Superior temporal gyrus (tissue), 1 donor: Measurements from ENCODE around the gene ARHGEF39.

ENCODE experiments used
- DNase-seq: peaks from one replicate; pipeline ENCODE4 v3.0.0-alpha.2; 2016; ENCODE audit errors: extremely low spot score

Gene ARHGEF39, protein sequence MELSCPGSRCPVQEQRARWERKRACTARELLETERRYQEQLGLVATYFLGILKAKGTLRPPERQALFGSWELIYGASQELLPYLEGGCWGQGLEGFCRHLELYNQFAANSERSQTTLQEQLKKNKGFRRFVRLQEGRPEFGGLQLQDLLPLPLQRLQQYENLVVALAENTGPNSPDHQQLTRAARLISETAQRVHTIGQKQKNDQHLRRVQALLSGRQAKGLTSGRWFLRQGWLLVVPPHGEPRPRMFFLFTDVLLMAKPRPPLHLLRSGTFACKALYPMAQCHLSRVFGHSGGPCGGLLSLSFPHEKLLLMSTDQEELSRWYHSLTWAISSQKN

DNA sequence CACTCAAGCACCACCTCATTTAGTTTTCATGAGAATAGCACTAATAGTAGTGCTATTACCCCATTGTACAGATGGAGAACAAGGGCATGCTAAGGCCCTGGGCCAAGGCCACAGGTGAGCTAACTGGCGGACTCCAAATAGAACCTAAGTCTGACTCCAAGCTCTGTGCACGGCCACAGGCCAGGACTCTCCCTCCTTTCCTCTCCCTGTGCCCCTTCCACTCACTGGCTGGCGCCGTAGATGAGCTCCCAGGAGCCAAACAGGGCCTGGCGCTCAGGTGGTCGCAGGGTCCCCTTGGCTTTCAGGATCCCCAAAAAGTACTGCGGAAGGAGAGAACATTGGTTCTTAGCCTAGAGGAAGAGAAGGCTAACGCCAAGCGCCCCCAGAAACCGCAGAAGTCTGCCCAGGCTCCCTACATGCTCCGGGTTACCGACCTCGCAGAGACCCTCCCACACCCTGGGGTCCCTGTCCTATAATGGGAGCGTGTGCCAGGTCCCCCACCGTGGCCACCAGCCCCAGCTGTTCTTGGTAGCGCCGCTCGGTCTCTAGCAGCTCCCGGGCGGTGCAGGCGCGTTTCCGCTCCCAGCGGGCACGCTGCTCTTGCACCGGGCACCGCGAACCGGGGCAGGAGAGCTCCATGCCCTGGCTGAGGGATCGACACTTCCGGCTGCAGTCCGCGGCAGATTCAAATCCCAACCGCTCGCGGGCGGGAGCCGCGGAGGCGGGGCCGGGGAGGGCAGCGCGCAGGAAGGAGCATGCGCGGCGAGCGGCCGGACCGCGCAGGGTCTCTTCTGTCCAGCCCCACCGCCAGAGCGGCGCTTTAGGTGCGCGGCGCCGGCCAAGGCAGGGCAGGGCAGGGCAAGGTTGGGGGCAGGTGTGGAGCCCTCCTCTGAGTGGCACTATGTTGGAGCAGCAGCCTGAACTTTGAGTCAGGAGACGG is at the start of gene ARHGEF39:
Gene ARHGEF39, minus strand, starts transcription at position 665 of the 940 bp plus-strand sequence. Its CDS starts 26 bp downstream, at position 639.
- DNase-seq = peak; percentile 57

DNA sequence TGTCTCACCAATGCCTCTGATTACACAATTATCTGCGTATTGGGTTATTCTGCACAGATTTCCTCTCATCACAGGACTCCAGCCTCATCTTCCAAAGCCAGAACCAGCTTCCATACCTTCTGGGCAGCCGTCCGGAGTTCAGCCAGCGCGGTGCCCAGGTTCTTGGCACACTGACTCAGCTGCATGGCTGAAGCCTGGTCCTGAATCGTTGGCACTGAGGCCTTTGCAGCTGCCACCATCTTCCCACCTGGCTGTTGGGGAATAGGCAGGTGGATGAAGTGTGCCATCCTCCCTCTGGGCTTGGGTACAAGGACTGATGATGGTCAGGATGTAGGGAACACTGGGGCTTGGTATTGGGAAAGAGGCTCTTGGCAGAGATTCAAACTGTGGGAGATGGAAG is 49.1 kb upstream of the ARHGEF39 start:
- no peak for DNase-seq

DNA sequence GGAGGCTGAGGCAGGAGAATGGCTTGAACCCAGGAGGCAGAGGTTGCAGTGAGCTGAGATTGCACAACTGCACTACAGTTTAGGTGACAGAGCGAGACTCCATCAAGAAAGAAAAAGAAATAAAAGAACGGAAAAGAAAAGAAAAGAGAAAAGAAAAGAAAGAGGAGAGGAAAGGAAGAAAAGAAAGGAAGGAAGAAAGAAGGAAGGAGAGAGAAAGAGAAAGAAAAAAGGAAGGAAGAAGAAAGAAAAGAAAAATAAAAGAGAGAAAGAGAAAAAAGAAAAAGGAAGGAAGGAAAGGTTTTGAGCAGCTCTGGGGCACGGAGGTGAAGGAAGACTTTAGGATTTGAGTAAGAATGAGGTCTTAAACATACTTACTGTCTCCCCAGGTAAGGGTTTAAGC is 48.6 kb upstream of the ARHGEF39 start:
- DNase-seq = no peak

DNA sequence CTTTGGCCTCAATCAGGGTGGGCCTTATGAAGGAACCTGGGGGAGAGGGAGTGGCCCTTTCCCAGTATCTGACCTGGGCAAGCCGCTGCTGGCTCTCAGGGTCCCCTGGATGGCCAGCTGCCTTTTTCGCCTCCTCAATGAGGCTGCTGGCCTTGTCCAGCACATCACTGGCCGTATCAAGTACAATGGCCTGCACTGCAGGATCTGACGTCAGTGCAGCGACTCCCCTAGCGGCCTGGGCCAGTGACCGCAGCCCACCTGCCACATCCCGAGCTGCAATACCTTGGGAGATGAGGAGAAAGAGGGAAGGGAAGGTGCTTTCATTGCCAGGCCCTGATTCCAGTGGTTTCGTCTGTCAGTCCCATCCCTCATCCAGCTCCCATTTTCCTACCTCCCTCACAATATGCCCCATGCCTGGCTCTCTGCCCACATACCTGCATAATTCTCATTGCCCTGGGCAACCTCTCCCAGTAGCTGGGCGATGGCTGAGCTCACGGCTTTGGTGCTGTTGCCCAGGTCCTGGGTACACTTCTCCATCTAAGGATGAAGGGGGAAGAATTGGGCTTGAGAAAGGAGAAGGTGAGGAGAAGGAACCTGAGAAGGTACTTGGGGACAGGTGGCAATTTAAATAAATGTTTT is 47.9 kb upstream of the ARHGEF39 start:
- DNase-seq = no peak

GRCh38 chr9:35711501-35712428 is 46.8 kb upstream of the ARHGEF39 start:
- no peak for DNase-seq

DNA sequence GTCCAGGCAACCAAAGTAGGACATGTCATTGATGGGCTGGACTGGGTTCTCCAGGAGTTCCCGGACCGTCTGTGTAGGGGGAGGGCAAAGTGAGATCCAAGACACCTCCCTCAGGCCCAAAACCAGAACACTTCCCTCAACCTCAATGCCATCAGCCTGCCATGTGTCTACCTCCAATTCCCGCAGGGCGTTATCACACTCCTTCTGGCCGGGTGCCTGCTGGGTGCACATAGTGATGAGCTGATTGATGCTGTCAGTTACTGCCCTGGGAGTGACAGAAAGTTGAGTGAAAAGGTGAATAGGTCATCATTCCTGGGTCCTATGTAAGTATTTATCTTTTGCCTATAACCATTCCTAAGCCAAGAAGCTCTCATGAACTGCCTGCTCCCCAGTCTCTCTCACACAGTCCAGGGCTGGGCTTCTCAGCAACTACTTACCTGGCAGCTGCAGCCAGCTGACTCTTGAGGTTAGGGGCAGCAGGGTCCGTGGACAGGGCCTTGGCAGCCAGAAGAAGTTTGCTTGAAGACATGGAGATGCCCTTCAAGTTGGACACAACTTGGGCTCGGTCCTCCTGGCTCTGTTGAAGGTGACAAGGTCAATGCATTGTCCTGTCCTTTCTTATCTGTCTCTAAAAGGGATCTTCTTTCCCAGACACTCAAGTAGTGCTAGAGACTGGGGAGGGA is 46.0 kb upstream of the ARHGEF39 start:
- no peak for DNase-seq

- no peak for DNase-seq
Measured at GRCh38 chr9:35708146-35708545, 43.2 kb upstream of the ARHGEF39 start.

DNA sequence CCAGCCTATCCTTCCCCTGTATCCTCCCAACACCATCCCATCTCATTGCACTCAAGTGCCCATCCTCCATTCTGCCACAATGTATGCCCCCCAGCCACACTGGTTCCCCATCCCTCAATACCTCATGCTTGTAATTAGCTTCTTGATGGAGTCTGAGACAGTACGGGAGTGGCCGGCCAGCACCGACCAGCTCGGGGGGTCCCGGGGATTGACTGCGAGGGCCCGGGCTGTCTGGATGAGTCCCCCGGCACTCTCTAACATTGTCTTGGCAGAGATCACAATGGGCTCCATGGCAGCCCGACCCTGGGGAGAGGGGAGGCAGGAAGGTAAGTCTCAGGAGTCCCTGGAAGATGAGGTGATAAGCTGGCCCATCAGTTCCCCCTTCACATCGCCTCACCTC is 42.0 kb upstream of the ARHGEF39 start:
- no peak for DNase-seq

DNA sequence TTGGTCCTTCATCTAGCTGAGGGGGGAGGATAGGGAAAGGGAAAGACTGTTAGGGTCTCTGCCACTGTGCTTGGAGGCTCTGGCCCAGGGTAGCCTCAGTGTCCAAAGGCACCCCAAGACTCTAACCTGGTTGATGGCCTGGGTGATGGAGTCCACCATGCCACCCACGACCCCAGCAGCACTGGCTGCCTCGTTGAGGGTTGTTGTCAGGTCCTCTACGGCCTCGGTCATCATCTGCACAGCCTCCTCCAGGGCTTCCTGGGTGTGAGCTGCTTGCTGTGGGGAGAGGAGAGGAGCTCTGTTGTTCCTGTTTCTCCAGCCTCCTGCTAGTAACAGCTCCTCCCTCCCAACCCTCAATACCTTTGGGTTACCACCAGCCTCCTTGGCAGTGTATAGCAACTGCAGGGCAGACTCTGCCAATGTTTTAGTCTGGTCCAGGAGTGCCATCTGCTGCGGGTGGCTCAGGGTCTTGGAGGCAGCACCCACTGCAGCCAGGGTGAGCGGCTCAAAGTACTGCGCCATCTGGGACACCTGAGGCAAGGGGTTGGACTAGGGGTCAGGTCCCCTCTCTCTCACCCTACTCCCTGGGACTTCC is 40.9 kb upstream of the ARHGEF39 start:
- DNase-seq = no peak

GRCh38 chr9:35705372-35705771 is 40.4 kb upstream of the ARHGEF39 start:
- DNase-seq = no peak

GRCh38 chr9:35703906-35704672 is 39.1 kb upstream of the ARHGEF39 start:
- no peak for DNase-seq

DNA sequence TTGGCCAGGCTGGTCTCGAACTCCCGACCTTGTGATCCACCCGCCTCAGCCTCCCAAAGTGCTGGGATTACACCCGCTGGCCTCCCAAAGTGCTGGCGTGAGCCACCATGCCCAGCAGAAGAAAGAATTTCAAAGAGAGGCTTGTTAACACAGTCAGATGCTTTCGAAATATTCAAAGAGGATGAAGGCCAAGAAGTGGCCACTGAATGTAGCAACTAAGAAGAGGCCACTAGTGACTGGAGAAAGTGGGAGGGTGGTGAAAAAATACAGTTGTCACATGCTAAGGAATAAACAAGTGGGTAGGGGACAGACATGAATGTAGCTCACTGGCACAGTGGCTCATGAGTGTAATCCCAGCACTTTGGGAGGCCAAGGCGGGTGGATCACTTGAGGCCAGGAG is 37.7 kb upstream of the ARHGEF39 start:
- DNase-seq = no peak

GRCh38 chr9:35700942-35701341 is 35.9 kb upstream of the ARHGEF39 start:
- DNase-seq = no peak

GRCh38 chr9:35700031-35700430 is 35.0 kb upstream of the ARHGEF39 start:
- no peak for DNase-seq

GRCh38 chr9:35698231-35698630 is 33.2 kb upstream of the ARHGEF39 start:
- no peak for DNase-seq

GRCh38 chr9:35697486-35697885 is 32.5 kb upstream of the ARHGEF39 start:
- no peak for DNase-seq

- DNase-seq = peak; percentile 66
Measured at GRCh38 chr9:35696520-35697215, 31.7 kb upstream of the ARHGEF39 start.

DNA sequence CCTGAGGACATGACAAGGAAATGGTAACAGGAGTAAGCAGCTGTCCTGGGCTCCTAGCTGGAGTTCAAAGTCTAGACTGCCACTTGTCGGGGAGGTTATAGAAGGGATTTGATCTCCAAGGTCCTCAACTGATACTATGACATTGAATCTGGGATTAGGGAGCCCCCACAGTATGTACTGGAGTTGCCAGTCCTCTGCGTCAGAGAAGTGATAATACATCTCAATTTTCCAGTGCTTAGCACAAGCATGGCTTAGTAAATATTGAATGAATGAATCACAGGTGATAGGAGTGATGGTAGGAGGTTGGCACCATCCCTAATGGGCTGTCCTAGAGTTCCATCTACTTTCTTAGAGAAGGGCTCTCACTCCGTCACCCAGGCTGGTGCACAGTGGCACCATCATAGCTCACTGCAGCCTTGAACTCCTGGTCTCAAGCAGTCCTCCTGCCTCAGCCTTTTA is 31.0 kb upstream of the ARHGEF39 start:
- DNase-seq = no peak
